Type B pancreatic cell (in vitro differentiated cells): ENCODE measurements around the gene MZB1. TPM values are rescaled to one million over a fixed set of nuclear protein-coding genes. Genes with fewer than 3 reads are reported as not detected.
"Not testable (repeated sequence)": the region's sequence is repeated elsewhere in the genome, so short reads cannot be mapped to it uniquely, and the experiment has no call there.

Experiments
- DNase-seq: peaks from one replicate; pipeline ENCODE4 v3.0.0; 2021; ENCODE audit warnings: mixed read lengths; ENCODE audit not compliant: unreplicated experiment; ENCODE audit errors: extremely low spot score
- H3K27ac Mint-ChIP-seq: 2 replicates; pipeline ENCODE4 v1.8.0; 2021; ENCODE audit warnings: mild to moderate bottlenecking, mixed read lengths
- H3K27me3 Mint-ChIP-seq: 2 replicates; pipeline ENCODE4 v1.8.0; 2021; ENCODE audit warnings: mixed read lengths
- H3K36me3 Mint-ChIP-seq: 2 replicates; pipeline ENCODE4 v1.8.0; 2021; ENCODE audit warnings: mixed read lengths
- H3K4me1 Mint-ChIP-seq: one replicate; pipeline ENCODE4 v1.8.0; 2021; ENCODE audit warnings: mixed read lengths; ENCODE audit not compliant: unreplicated experiment
- H3K4me3 Mint-ChIP-seq: 2 replicates; pipeline ENCODE4 v1.8.0; 2021; ENCODE audit warnings: mild to moderate bottlenecking, mixed read lengths
- H3K9me3 Mint-ChIP-seq: 2 replicates; pipeline ENCODE4 v1.8.0; 2021; ENCODE audit warnings: mixed read lengths
- total RNA-seq: library from RNA; stranded (reverse); gene quantifications from 2 replicates; pipeline ENCODE4 v1.2.1, GENCODE V29; 2021; ENCODE audit warnings: low replicate concordance
- TF ChIP-seq, protein P1 (sequence below): fragments of 200-600 bp; sonication (generic); conservative IDR thresholded peaks from 2 replicates; pipeline ENCODE4 v1.5.0; 2021; ENCODE audit warnings: antibody characterized with exemption, mild to moderate bottlenecking

The MZB1 gene
- total RNA-seq, 1 donor from 2014 or later, result 0.22 TPM

DNA sequence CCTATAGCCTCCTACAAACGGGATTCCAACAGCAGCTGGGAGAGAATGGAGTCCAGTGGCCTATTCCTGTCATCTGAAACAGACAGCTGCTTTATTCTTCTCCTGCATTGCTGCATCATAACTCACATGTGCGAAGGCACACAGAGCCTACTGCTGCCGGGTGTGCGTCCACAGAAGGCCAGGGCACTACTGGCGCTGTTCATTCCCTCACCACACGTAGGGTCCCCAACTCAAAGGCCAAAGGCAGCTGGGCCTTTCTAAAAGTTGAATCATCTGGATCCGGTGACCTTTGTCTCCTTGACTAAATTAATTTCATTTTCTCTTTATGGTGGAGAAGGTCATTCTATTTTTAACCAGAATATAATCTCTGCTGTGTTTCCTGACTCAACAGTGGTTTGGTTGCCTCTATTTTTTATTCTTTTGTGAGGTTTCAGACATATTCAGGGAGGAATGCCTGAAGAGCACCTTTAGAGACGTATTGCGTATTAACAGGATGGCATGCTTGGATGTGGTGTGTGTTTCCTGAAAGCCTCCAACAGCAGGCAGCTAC is 24.9 kb upstream of the MZB1 start:
- H3K27me3 Mint-ChIP-seq, result no peaks in the 10 kb centered on the region

DNA sequence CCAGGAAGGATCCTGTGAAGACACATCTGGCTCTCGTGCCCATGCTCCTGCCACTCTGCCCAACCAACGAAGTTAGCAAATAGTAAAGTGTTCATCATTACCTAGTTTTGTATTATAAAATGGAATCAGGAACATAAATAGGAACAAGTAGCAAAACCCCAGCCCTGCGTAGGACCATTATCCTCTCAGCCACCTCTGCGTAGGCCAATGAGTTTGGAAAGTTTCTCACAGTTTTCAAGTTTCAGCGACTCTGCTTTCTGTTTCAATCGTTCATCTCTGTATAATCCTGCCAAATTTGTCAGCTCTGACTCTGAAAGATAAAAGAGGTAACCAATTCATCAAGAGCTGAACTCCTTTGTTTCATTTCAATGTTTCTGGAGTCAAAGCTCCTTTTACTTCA is 24.2 kb upstream of the MZB1 start:
- peaks cover 3% of the 10 kb centered on the region for H3K4me1 Mint-ChIP-seq
- no peaks in the 10 kb centered on the region for H3K9me3 Mint-ChIP-seq
- no peak overlapping the region for H3K4me3 Mint-ChIP-seq
- TF ChIP-seq, protein P1, sequence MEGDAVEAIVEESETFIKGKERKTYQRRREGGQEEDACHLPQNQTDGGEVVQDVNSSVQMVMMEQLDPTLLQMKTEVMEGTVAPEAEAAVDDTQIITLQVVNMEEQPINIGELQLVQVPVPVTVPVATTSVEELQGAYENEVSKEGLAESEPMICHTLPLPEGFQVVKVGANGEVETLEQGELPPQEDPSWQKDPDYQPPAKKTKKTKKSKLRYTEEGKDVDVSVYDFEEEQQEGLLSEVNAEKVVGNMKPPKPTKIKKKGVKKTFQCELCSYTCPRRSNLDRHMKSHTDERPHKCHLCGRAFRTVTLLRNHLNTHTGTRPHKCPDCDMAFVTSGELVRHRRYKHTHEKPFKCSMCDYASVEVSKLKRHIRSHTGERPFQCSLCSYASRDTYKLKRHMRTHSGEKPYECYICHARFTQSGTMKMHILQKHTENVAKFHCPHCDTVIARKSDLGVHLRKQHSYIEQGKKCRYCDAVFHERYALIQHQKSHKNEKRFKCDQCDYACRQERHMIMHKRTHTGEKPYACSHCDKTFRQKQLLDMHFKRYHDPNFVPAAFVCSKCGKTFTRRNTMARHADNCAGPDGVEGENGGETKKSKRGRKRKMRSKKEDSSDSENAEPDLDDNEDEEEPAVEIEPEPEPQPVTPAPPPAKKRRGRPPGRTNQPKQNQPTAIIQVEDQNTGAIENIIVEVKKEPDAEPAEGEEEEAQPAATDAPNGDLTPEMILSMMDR, result no peak
- H3K27me3 Mint-ChIP-seq, result no peaks in the 10 kb centered on the region
- H3K36me3 Mint-ChIP-seq, result peaks cover 3% of the 10 kb centered on the region
- H3K27ac Mint-ChIP-seq, result no peak overlapping the region
- DNase-seq, result no peak

More for the DNA sequence above, 24.9 kb upstream of the MZB1 start:
- TF ChIP-seq, protein P1, result no peak
- no peak for DNase-seq
- no peaks in the 10 kb centered on the region for H3K9me3 Mint-ChIP-seq
- H3K36me3 Mint-ChIP-seq, result peaks cover 3% of the 10 kb centered on the region
- H3K27ac Mint-ChIP-seq, result no peak overlapping the region
- no peak overlapping the region for H3K4me3 Mint-ChIP-seq
- peaks cover 3% of the 10 kb centered on the region for H3K4me1 Mint-ChIP-seq

DNA sequence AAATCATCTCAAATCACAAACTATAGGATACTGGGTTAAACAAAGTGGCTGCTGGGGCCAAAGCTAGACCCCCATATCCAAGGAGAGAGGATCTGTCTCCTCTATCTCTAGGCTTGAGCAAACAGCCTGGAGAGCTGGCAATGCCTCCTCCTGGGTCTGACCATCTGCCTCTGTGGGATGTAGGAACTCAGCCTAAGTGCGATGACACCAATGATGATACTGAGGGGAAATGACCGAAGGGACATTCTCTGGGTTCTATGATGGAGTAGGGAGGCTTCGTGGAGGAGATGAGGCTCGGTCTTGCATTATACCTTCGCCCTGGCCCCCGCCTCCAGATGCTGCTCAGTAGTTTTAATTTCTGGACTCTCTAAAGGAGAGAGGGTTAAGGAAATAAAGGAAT is 23.4 kb upstream of the MZB1 start:
- DNase-seq, result no peak
- peaks cover 3% of the 10 kb centered on the region for H3K36me3 Mint-ChIP-seq
- peaks cover 3% of the 10 kb centered on the region for H3K4me1 Mint-ChIP-seq
- H3K27ac Mint-ChIP-seq, result no peak overlapping the region
- TF ChIP-seq, protein P1, result no peak
- no peaks in the 10 kb centered on the region for H3K9me3 Mint-ChIP-seq
- no peaks in the 10 kb centered on the region for H3K27me3 Mint-ChIP-seq
- H3K4me3 Mint-ChIP-seq, result no peak overlapping the region

DNA sequence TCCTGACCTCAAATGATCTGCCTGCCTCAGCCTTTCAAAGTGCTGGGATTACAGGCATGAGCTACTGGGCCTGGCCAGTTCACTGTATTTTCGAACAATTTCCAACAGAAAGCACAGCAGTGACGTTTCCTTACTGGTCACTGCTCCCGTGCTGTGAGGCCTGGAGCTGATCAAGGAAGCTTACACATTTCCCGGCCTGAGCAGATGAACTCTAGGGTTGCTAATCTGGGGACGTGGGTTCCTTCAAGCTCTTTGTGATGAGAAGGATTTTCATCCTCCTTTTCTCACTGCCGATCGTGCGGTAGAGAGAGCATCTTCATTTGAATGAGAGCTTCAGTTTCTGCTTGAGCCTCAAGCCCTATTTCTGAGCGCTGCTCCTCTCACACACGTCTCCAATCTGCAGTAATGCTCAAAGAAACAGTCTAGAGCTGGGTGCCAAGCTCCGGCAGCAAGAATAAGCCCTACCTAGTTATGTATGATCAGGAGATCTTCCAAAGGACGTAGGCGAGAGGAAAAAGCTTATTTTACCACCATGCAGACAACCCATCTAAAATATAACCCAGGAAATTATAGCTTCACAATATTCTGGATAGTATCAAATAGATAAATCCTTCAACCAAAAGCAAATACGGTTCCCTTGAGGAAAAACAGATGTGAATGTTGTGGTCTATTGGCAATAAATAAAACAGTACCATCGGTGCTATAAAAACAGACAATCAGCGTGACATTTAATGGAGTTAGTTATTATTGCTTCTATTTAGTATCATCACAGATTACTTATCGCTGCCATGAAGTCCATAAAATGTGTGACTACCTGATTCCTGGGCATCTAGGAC is 21.5 kb upstream of the MZB1 start:
- TF ChIP-seq, protein P1, result no peak
- Mint-ChIP-seq H3K27me3 (no peaks in the 10 kb centered on the region), H3K4me1 (peaks cover 11% of the 10 kb centered on the region), H3K36me3 (peaks cover 6% of the 10 kb centered on the region), H3K27ac (no peak overlapping the region), H3K9me3 (no peaks in the 10 kb centered on the region), H3K4me3 (no peak overlapping the region)
- no peak for DNase-seq

DNA sequence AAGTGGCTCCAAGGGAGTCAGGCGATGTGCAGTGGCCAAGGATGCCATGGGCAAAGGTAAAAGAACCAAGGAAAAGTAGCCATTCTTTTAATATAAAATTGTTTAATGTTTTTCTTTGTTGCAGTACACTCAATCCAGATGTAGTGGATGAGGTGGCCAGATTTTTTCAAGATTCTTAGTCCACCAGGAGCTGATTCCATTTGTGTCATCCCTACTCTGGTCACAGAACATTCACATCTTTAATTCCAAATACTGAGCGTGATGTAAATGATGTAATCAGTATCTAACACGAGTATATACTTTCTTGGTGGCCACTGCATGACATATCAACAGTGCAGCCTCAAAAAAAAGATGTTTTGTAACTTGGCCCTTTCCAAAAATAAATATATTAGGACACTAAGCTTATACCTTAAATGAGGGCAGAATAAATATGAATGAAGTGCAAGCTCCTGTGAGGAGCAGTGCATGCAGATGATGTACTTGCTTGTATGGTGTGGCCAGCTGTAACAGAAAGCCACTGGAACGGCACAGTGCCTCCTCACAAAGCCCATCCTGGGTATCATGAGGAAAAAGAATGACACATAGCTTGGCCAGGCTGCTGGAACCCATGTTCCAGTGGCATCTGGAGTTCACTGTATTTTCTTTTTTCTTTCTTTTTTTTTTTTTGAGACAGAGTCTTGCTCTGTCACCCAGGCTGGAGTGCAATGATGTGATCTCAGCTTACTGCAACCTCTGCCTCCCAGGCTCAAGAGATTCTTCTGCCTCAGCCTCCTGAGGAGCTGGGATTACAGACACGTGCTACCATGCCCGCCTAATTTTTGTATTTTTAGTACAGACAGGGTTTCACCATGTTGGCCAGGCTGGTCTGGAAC is 20.6 kb upstream of the MZB1 start:
- peaks cover 6% of the 10 kb centered on the region for H3K36me3 Mint-ChIP-seq
- no peaks in the 10 kb centered on the region for H3K27me3 Mint-ChIP-seq
- no peak for DNase-seq
- TF ChIP-seq, protein P1, result no peak
- H3K4me3 Mint-ChIP-seq, result no peak overlapping the region
- H3K4me1 Mint-ChIP-seq, result peaks cover 11% of the 10 kb centered on the region
- H3K27ac Mint-ChIP-seq, result no peak overlapping the region
- no peaks in the 10 kb centered on the region for H3K9me3 Mint-ChIP-seq

DNA sequence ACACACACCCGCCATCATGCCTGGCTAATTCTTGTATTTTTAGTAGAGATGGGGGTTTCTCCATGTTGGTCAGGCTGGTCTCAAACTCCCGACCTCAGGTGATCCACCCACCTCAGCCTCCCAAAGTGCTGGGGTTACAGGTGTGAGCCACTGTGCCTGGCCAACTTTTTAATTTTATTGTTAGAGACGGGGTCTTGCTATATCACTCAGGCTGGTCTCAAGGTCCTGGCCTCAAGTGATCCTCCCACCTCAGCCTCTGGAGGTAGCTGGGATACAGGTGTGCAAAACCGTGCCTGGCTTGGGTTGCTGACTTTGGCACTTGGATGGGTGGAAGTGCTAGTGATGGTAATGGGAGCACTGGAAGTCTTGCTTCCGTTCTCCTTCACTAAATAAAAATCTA is 19.4 kb upstream of the MZB1 start:
- DNase-seq, H3K27me3 Mint-ChIP-seq, H3K36me3 Mint-ChIP-seq, H3K27ac Mint-ChIP-seq, H3K4me3 Mint-ChIP-seq, H3K9me3 Mint-ChIP-seq: not testable (repeated sequence)
- peaks cover 14% of the 10 kb centered on the region for H3K4me1 Mint-ChIP-seq
